ENCODE measurements around the gene SFMBT2.

DNA sequence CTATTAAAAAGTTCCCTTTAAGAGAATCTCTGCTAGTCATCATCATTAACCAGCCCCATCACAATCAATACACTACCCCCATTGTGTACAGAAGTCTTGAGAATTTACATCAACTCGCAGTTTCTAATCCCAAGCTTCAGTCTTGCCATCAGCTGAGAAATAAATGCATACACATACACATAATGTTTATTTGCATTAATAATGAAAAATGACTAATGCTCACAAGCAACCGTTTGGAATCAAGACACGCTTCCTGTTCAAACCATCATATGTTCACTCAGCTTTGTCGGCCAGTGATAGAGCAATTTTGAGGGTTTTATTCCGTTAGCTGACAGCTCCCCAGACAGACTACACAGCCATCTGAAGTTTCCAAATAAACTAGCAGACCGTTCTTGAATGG, 287.1 kb downstream of the SFMBT2 start:
- TF ChIP-seq, protein P1, sequence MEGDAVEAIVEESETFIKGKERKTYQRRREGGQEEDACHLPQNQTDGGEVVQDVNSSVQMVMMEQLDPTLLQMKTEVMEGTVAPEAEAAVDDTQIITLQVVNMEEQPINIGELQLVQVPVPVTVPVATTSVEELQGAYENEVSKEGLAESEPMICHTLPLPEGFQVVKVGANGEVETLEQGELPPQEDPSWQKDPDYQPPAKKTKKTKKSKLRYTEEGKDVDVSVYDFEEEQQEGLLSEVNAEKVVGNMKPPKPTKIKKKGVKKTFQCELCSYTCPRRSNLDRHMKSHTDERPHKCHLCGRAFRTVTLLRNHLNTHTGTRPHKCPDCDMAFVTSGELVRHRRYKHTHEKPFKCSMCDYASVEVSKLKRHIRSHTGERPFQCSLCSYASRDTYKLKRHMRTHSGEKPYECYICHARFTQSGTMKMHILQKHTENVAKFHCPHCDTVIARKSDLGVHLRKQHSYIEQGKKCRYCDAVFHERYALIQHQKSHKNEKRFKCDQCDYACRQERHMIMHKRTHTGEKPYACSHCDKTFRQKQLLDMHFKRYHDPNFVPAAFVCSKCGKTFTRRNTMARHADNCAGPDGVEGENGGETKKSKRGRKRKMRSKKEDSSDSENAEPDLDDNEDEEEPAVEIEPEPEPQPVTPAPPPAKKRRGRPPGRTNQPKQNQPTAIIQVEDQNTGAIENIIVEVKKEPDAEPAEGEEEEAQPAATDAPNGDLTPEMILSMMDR (IDR thresholded peaks at IDR 0.05 in 8 of 11, conservative IDR thresholded peaks at IDR 0.05 in 3 of 11), result no peak
- TF ChIP-seq POLR2AphosphoS5 (IDR thresholded peaks at IDR 0.05) (no peak), POLR2A (IDR thresholded peaks at IDR 0.05) (no peak)

Data from spleen (tissue), 7 donors.